Prostate gland (tissue), 2 donors: ENCODE data around the gene NPHP3.

Source experiments
- POLR2A ChIP-seq: fragments of 450-650 bp; IDR thresholded peaks from one replicate; pipeline ENCODE4 v1.6.1; 2016; ENCODE audit warnings: antibody characterized with exemption, mild to moderate bottlenecking
- TF ChIP-seq, protein P1 (sequence below), 4 experiments: fragments of 200-600 bp in 2 of 4; fragments of 450-650 bp in 2 of 4; sonication (generic) in 2 of 4; IDR thresholded peaks; 1 replicate in 3 of 4; 2 replicates in 1 of 4; pipeline ENCODE4 v1.5.1; 2016 to 2019; ENCODE audit warnings: antibody characterized with exemption in 4 of 4, mild to moderate bottlenecking in 2 of 4, moderate library complexity in 2 of 4

DNA sequence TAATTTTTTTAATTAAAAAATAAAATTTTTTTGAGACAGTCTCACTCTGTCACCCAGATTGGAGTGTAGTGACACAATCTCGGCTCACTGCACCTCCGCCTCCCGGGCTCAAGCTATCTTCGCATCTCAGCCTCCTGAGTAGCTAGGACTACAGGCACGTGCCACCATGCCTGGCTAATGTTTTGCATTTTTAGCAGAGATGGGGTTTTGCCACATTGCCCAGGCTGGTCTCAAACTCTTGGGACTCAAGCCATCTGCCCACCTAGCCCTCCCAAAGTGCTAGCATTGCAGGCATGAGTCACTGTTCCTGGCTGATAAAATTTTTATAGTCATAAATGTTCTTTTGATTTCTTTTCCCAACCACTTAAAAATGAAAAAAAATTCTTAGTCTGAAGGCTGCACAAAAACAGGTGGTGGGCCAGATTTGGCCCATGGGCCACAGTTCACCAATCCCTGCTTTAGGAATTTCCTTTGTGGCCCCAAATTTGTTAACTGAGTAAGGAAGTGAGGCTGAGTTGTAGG lies 52.9 kb downstream of the NPHP3 start:
- TF ChIP-seq, protein P1, sequence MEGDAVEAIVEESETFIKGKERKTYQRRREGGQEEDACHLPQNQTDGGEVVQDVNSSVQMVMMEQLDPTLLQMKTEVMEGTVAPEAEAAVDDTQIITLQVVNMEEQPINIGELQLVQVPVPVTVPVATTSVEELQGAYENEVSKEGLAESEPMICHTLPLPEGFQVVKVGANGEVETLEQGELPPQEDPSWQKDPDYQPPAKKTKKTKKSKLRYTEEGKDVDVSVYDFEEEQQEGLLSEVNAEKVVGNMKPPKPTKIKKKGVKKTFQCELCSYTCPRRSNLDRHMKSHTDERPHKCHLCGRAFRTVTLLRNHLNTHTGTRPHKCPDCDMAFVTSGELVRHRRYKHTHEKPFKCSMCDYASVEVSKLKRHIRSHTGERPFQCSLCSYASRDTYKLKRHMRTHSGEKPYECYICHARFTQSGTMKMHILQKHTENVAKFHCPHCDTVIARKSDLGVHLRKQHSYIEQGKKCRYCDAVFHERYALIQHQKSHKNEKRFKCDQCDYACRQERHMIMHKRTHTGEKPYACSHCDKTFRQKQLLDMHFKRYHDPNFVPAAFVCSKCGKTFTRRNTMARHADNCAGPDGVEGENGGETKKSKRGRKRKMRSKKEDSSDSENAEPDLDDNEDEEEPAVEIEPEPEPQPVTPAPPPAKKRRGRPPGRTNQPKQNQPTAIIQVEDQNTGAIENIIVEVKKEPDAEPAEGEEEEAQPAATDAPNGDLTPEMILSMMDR (IDR thresholded peaks at IDR 0.05) = no peak
- no peak for TF ChIP-seq POLR2A
